Measurements from ENCODE around the gene DOK7. TPM values are rescaled to one million over a fixed set of nuclear protein-coding genes. Genes with fewer than 3 reads are reported as not detected.

Gene DOK7
- total RNA-seq, 4 donors from 2014 or later, result 0.26 to 0.45 TPM; not detected in 2

- peaks cover 36 to 100% (median 60%) of the 10 kb centered on the region in 3 donors for H3K36me3 ChIP-seq
- DNase-seq, result no peak
- H3K27me3 ChIP-seq, result no peaks in the 10 kb centered on the region
- H3K4me1 ChIP-seq, result no peaks in the 10 kb centered on the region
- no peak for TF ChIP-seq CTCF (IDR thresholded peaks at IDR 0.05)
- TF ChIP-seq POLR2A (IDR thresholded peaks at IDR 0.05), result no peak
- no peaks in the 10 kb centered on the region for H3K9me3 ChIP-seq
- intact Hi-C loops (cut with DNase I), result no loop called here
- WGBS, 2 donors, result 66 to 88% methylated on average over 6 of the region's 12 CpGs
- no peak overlapping the region for H3K4me3 ChIP-seq
- no peak overlapping the region for H3K27ac ChIP-seq
Measured at GRCh38 chr4:3420606-3420955, 42.5 kb upstream of the DOK7 start.

DNA sequence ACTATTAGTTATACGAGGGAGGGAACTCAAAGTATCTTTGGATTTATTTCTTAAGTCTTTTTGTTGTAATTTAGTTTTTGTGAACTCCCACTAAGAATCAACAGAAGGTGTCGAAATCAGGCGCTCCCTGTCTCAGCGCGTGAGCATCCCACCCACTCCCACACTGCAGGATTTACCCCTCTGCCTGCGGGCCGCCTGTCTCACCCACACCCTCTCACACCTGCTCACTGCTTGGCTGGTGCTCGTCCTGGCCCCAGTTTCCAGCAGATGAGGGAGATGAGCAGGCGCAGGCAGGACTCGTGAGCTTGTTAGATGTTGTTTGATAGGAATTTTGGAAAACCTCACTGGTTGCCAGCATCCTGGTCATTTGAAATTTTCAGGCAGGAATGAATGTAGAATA lies 42.1 kb upstream of the DOK7 start:
- no peak for DNase-seq
- H3K36me3 ChIP-seq, result peaks cover 32 to 97% (median 57%) of the 10 kb centered on the region in 3 donors
- TF ChIP-seq POLR2A (IDR thresholded peaks at IDR 0.05) (no peak), CTCF (IDR thresholded peaks at IDR 0.05) (no peak)
- intact Hi-C loops (cut with DNase I), result no loop called here
- no peak overlapping the region for H3K4me3 ChIP-seq
- no peaks in the 10 kb centered on the region for H3K4me1 ChIP-seq
- H3K27ac ChIP-seq, result no peak overlapping the region
- H3K9me3 ChIP-seq, result no peaks in the 10 kb centered on the region
- no peaks in the 10 kb centered on the region for H3K27me3 ChIP-seq
- WGBS, 2 donors, result 53 to 58% methylated on average over 5 to 10 of the region's 10 CpGs

DNA sequence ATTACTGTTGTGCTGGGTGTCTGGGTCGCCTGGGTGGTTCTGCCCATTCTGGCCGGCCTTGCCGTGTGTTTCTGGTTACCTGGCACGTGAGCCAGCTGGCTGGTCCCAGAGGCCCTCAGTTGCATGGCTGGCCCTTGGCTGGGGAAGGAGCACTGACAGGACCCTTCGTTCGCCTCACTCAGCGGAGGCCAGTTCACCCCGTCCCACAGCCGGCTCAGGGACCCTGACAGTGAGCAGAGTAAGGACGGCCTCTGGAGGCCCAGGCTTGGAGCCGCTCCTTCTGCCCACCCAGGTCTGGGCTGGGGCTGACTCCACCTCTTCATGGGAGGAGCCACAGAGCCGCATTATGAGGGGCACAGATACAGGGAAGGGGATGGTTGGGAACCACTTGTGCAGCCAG lies 41.6 kb upstream of the DOK7 start:
- WGBS, 2 donors, result 100% methylated on average over 1 of the region's 12 CpGs; no CpG with 5 or more reads in 1 of the 2 donors
- Histone ChIP-seq H3K4me1 (no peaks in the 10 kb centered on the region), H3K27me3 (no peaks in the 10 kb centered on the region), H3K9me3 (no peaks in the 10 kb centered on the region), H3K36me3 (peaks cover 29 to 96% (median 52%) of the 10 kb centered on the region in 3 donors), H3K27ac (no peak overlapping the region), H3K4me3 (no peak overlapping the region)
- no peak for DNase-seq
- TF ChIP-seq POLR2A (IDR thresholded peaks at IDR 0.05) (no peak), CTCF (IDR thresholded peaks at IDR 0.05) (no peak)
- intact Hi-C loops (cut with DNase I), result no loop called here

DNA sequence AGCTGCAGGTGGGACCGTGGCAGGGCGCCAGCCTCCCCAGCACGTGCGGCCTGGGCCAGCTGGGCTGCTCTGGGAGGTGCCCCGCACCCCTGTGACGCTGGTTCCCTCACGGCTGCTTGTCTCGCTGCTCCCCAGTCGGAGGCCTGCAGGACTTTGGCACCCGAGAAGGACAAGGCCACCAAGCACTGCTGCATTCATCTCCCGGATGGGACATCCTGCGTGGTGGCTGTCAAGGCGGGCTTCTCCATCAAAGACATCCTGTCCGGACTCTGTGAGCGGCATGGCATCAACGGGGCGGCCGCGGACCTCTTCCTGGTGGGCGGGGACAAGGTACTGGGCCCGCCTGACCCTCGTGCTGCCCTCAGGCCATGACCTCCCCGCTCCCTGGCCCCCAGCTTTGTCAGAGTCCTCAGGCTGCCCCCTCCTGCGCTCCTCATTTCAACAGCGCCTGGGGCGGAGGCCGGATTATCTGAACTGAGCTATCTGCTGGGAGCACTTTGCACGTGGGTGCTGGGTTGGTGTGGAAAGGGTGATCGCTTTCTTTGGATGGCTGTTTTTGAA lies 40.8 kb upstream of the DOK7 start:
- H3K4me3 ChIP-seq, result no peak overlapping the region
- no peak for DNase-seq

DNA sequence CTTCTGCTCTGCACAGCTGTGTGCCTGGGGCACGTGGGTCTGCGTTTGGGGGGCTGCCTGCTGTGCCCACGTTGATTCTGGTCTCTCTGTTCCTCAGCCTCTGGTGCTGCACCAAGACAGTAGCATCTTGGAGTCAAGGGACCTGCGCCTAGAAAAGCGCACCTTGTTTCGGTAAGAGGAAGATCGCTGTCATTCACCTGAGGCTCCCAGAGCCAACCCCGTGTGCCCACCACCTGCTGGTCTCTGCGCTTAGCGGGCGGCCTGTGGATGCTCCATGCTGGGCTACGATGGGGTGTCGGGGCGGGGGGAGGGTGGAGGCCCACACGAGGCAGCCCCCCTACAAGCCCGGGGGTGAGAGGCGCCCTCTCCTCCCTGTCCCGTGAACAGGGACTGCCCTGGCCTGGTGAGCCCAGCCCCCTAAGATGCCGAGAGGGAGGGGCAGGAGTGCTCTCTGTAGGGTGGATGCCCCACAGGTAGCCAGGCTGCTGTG lies 40.3 kb upstream of the DOK7 start:
- Histone ChIP-seq H3K36me3 (peaks cover 29 to 96% (median 43%) of the 10 kb centered on the region in 3 donors), H3K4me3 (no peak overlapping the region), H3K27ac (no peak overlapping the region), H3K9me3 (no peaks in the 10 kb centered on the region), H3K4me1 (no peaks in the 10 kb centered on the region), H3K27me3 (no peaks in the 10 kb centered on the region)
- no peak for DNase-seq
- TF ChIP-seq CTCF (IDR thresholded peaks at IDR 0.05), result no peak
- TF ChIP-seq POLR2A (IDR thresholded peaks at IDR 0.05), result no peak
- intact Hi-C loops (cut with DNase I), result no loop called here
- no CpG with 5 or more reads among the region's 19 CpGs for WGBS, 2 donors

More for the DNA sequence above, 40.8 kb upstream of the DOK7 start:
- H3K4me1 ChIP-seq, result no peaks in the 10 kb centered on the region
- peaks cover 29 to 96% (median 47%) of the 10 kb centered on the region in 3 donors for H3K36me3 ChIP-seq
- H3K9me3 ChIP-seq, result no peaks in the 10 kb centered on the region
- 84 to 97% methylated on average over 6 to 20 of the region's 29 CpGs for WGBS, 2 donors
- TF ChIP-seq CTCF (IDR thresholded peaks at IDR 0.05), result no peak
- no peak for TF ChIP-seq POLR2A (IDR thresholded peaks at IDR 0.05)
- intact Hi-C loops (cut with DNase I), result no loop called here
- H3K27ac ChIP-seq, result no peak overlapping the region
- H3K27me3 ChIP-seq, result no peaks in the 10 kb centered on the region
